Mucosa of descending colon (tissue), 3 donors: ENCODE data around the gene LAMTOR5. TPM values are rescaled to one million over a fixed set of nuclear protein-coding genes. Genes with fewer than 3 reads are reported as not detected.
A peak's percentile ranks its signal among the peaks of the same experiment; 100 is the strongest.
"Not testable (repeated sequence)": the region's sequence is repeated elsewhere in the genome, so short reads cannot be mapped to it uniquely, and the experiment has no call there.

Source experiments
- ATAC-seq: fragments of 200-7000 bp; cut with Tn5 transposase; one replicate; pipeline ENCODE4 v1.9.1; 2020; ENCODE audit warnings: mild to moderate bottlenecking, moderate library complexity
- DNase-seq, 3 donors: peaks; one replicate each; pipeline ENCODE4 v3.0.0-alpha.2; 2020
- H3K36me3 ChIP-seq: fragments of 200-600 bp; one replicate; pipeline ENCODE4 v1.8.0; 2021; ENCODE audit warnings: low read depth, mild to moderate bottlenecking
- H3K4me1 ChIP-seq: fragments of 200-600 bp; one replicate; pipeline ENCODE4 v1.8.0; 2021; ENCODE audit warnings: low read depth, mild to moderate bottlenecking
- H3K4me3 ChIP-seq: fragments of 200-600 bp; one replicate; pipeline ENCODE4 v1.8.0; 2021; ENCODE audit warnings: mild to moderate bottlenecking
- H3K9me3 ChIP-seq: fragments of 200-600 bp; one replicate; pipeline ENCODE4 v1.8.0; 2021; ENCODE audit warnings: mild to moderate bottlenecking
- intact Hi-C, 2 donors: fragments of 100-400 bp; cut with DNase I in 1 of 2; cut with micrococcal nuclease in 1 of 2; formaldehyde crosslinking; loops; one replicate each; pipeline versions ENCODE4 v1.11.0 to v1.11.1; 2022; cut with DNase I, micrococcal nuclease
- total RNA-seq, 3 donors: library from RNA; stranded (reverse); fragmentation: NEBNext Ultra II Directional in 2 of 3; extraction: Animal tissue kit (Norgen Biotek cat#: 25700) in 2 of 3; gene quantifications; one replicate each; pipeline versions ENCODE4 v1.2.1 to v1.2.4, GENCODE V29; 2021 to 2023
- TF ChIP-seq, protein P1 (sequence below): fragments of 200-600 bp; IDR thresholded peaks from one replicate; pipeline ENCODE4 v1.8.0; 2022; ENCODE audit warnings: antibody characterized with exemption, mild to moderate bottlenecking
- donor health status: DM: no; HTN: no; CAD: no; lungs with moderate emphysema.
- donor health status: DM: no; HTN: no; CAD: no.
- donor health status: DM: no; HTN: yes; CAD: no.

Gene LAMTOR5
- total RNA-seq, 3 donors from 2014 or later, result 95.3 to 114 (median 108) TPM

DNA sequence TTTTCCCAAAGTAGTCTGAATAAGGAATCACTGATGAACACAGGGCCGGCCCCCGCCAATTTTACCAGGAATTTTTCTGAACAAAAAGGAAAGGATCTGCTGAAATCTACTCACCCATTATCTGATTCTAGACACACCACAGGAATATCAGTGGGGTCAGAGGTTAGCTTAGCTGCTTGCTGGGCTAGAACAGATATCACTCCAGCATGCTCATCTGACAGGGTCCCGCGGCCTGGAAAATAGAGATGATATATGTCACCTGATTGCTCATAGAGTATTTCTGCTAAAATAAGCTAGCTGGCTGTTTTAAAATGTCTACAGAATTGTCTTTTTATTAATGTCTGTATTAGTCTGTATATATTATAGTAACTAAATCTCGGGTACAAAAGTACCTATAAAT is 3.7 kb downstream of the LAMTOR5 start:
- TF ChIP-seq, protein P1, sequence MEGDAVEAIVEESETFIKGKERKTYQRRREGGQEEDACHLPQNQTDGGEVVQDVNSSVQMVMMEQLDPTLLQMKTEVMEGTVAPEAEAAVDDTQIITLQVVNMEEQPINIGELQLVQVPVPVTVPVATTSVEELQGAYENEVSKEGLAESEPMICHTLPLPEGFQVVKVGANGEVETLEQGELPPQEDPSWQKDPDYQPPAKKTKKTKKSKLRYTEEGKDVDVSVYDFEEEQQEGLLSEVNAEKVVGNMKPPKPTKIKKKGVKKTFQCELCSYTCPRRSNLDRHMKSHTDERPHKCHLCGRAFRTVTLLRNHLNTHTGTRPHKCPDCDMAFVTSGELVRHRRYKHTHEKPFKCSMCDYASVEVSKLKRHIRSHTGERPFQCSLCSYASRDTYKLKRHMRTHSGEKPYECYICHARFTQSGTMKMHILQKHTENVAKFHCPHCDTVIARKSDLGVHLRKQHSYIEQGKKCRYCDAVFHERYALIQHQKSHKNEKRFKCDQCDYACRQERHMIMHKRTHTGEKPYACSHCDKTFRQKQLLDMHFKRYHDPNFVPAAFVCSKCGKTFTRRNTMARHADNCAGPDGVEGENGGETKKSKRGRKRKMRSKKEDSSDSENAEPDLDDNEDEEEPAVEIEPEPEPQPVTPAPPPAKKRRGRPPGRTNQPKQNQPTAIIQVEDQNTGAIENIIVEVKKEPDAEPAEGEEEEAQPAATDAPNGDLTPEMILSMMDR, result no peak
- ATAC-seq (no peak), DNase-seq (no peak)
- no peak overlapping the region for H3K4me3 ChIP-seq
- peaks cover 20% of the 10 kb centered on the region for H3K36me3 ChIP-seq
- intact Hi-C loops, result no loop called here
- no peaks in the 10 kb centered on the region for H3K9me3 ChIP-seq
- peaks cover 19% of the 10 kb centered on the region for H3K4me1 ChIP-seq

DNA sequence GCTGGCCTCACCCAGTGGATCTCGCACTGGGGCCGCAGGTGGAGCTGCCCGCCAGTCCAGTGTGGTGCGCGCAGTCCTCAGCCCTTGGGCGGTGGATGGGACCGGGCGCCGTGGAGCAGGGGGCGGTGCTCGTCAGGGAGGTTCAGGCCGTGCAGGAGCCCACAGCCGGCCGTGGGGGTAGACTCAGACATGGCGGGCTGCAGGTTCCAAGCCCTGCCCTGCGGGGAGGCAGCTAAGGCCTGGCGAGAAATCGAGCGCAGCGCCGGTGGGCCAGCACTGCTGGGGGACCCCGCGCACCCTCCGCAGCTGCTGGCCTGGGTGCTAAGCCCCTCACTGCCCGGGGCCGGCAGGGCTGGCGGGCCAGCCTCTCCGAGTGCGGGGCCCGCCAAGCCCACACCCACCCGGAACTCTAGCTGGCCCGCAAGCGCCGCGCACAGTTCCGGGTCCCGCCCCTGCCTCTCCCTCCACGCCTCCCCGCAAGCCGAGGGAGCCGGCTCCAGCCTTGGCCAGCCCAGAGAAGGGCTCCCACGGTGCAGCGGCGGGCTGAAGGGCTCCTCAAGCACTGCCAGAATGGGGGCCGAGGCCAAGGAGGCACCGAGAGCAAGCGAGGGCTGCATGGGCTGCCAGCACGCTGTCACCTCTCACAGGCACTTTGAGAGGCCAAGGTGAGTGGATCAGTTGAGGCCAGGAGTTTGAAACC is 11.1 kb downstream of the LAMTOR5 start:
- intact Hi-C loops, H3K4me3 ChIP-seq, ATAC-seq, DNase-seq, H3K9me3 ChIP-seq: not testable (repeated sequence)
- Histone ChIP-seq H3K36me3 (peaks cover 11% of the 10 kb centered on the region), H3K4me1 (peaks cover 15% of the 10 kb centered on the region)

DNA sequence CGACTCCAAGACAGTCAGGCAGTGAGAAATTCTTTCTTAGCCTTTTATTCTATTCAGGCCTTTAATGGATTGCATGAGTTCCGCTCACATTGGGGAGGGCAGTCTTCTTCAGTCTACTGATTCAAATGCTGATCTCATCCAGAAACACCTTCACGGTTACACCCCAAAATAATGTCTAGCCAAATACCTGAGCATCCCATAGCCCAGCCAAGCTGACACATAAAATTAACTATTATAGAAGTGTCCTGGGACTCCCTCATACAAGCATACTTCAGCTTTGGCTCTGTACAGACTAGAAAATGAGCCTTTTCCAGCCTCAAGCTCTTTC is 13.0 kb downstream of the LAMTOR5 start:
- H3K36me3 ChIP-seq, result no peaks in the 10 kb centered on the region
- ATAC-seq, result no peak
- DNase-seq, result no peak
- H3K4me1 ChIP-seq, result peaks cover 15% of the 10 kb centered on the region
- H3K4me3 ChIP-seq, result no peak overlapping the region
- no peaks in the 10 kb centered on the region for H3K9me3 ChIP-seq
- TF ChIP-seq, protein P1, result no peak
- intact Hi-C loops, result no loop called here

DNA sequence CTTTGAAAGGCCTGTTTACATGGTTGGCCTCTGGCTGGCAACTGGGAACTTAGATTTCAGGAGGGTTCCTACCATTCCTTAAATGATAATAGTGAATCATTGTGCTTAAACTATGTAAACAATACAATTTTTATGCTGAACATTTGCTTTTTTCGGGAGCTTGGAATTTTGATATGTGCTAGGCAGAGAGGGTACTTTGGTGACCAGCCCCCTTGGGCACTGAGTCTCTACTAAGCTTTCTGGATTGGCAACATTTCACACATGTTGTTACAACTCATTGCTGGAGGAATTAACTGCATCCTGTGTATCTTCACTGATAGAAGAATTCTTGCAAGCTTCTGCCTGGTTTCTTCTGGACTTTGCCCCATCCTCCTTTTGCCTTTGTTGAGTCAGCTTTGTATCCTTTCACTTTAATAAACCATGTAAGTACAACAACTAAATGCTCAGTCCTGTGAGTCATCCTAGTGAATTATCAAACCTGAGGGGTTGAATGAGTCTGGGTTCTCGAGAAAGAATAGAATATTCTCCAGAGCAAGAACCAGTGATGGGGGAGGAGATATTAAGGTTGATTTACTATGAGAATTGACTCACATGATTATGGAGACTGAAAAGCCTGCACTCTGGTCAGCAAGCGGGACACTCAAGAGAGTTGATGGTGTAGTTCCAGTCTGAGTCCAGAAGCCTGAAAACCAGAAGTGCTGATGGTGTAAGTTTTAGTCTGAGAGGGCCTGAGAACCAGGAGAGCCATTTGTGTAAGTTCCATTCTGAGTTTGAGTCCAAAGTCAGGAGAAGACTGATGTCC is 13.6 kb downstream of the LAMTOR5 start:
- Histone ChIP-seq H3K9me3 (no peaks in the 10 kb centered on the region), H3K4me1 (peaks cover 15% of the 10 kb centered on the region), H3K36me3 (no peaks in the 10 kb centered on the region), H3K4me3 (no peak overlapping the region)
- TF ChIP-seq, protein P1, result no peak
- ATAC-seq (peak; percentile 95), DNase-seq (peak in 1 of 3 donors; percentile 39)
- intact Hi-C loops, result no loop called here

DNA sequence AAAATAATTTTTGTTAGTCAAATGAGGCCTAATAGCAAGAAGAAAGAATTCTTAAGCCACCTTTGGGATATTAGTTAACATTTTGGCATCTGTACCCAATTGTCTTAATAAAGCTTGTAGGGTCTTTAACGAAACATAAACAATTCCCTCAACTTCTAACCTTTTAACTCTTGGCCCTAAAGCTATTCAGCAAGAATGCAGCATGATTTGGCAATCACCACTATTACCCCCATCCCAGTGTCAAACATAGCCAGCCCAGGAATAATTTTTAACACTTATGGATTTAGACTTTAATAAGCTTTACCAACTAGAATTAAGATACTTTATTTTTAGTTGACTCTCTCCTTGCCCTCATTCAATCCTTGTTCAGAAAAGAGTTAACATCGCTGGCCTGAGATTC is 14.2 kb downstream of the LAMTOR5 start:
- DNase-seq (no peak), ATAC-seq (no peak)
- H3K4me3 ChIP-seq, result no peak overlapping the region
- intact Hi-C loops, result no loop called here
- no peaks in the 10 kb centered on the region for H3K36me3 ChIP-seq
- TF ChIP-seq, protein P1, result no peak
- peaks cover 15% of the 10 kb centered on the region for H3K4me1 ChIP-seq
- no peaks in the 10 kb centered on the region for H3K9me3 ChIP-seq

DNA sequence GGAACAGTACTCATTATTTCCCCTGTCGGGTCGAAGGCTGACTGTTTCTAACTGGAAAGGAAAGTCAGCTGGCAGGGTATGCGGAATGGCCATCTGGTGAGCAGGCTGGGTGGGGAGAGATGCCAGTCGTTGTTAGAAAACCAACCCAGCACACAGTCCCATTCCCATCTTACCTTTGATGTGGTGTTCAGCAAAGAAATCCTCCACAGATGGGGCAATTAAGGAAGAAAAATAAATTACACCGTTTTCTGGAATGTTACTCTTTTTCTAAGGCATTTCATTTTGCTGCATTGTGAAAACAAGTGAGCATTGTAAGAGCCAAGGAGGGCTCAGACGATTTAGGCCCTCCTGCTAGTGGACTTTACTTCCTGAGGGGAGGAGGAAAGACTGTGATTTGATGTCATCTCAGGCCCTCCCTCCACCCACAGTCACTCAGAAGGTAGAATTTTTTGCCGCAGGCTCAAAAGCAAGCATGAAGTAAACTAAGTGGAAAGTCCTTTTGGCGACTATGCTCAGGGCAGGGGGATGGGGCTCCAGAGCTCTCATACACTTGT is 16.7 kb downstream of the LAMTOR5 start, which contains the start of gene SLC16A4:
SLC16A4 (minus strand) TSS at position 335 of the 554 bp plus-strand sequence. CDS start 1,703 bp downstream, outside the sequence.
- Histone ChIP-seq H3K36me3 (no peaks in the 10 kb centered on the region), H3K4me1 (peaks cover 15% of the 10 kb centered on the region), H3K9me3 (no peaks in the 10 kb centered on the region), H3K4me3 (no peak within 1 kb of the TSS)
- TF ChIP-seq, protein P1, result no peak
- DNase-seq, result no peak
- peak; percentile 11 for ATAC-seq
- intact Hi-C loops, result no loop called here
